Raji (cell line): ENCODE measurements around the gene KLK2.

Source experiments
- POLR2A ChIP-seq: IDR thresholded peaks from 2 replicates; pipeline ENCODE4 v1.6.1; 2011; ENCODE audit warnings: low read depth, low read length, control low read depth; ENCODE audit not compliant: insufficient read depth

KLK2 gene

GRCh38 chr19:50873056-50873455 lies at the start of gene KLK2:
KLK2 (plus strand) TSS chr19:50873439; CDS start chr19:50873474, 35 bp downstream.
- no peak for TF ChIP-seq POLR2A

- TF ChIP-seq POLR2A = no peak
Measured at GRCh38 chr19:50826492-50827240, 46.6 kb upstream of the KLK2 start.

GRCh38 chr19:50827476-50827875 lies 45.8 kb upstream of the KLK2 start:
- TF ChIP-seq POLR2A = no peak

GRCh38 chr19:50829801-50830200 lies 43.4 kb upstream of the KLK2 start:
- no peak for TF ChIP-seq POLR2A

- TF ChIP-seq POLR2A = no peak
Measured at GRCh38 chr19:50830266-50831025, 42.8 kb upstream of the KLK2 start.

GRCh38 chr19:50831026-50831396 lies 42.2 kb upstream of the KLK2 start:
- TF ChIP-seq POLR2A = no peak

GRCh38 chr19:50832666-50833065 lies 40.6 kb upstream of the KLK2 start:
- TF ChIP-seq POLR2A = no peak

GRCh38 chr19:50833117-50833801 lies 40.0 kb upstream of the KLK2 start, which contains the start of gene KLK15:
KLK15 (minus strand) TSS chr19:50833574; CDS start chr19:50831492, 2,082 bp downstream.
- TF ChIP-seq POLR2A = no peak

GRCh38 chr19:50833802-50834167 lies 39.5 kb upstream of the KLK2 start:
- no peak for TF ChIP-seq POLR2A

GRCh38 chr19:50835103-50835784 lies 38.0 kb upstream of the KLK2 start:
- no peak for TF ChIP-seq POLR2A

GRCh38 chr19:50835785-50836542 lies 37.3 kb upstream of the KLK2 start:
- no peak for TF ChIP-seq POLR2A

GRCh38 chr19:50836543-50837195 lies 36.6 kb upstream of the KLK2 start:
- no peak for TF ChIP-seq POLR2A

- TF ChIP-seq POLR2A = no peak
Measured at GRCh38 chr19:50837300-50837699, 35.9 kb upstream of the KLK2 start.

- no peak for TF ChIP-seq POLR2A
Measured at GRCh38 chr19:50838239-50838638, 35.0 kb upstream of the KLK2 start.
